ENCODE data around the gene WSCD1. TPM values are rescaled to one million over a fixed set of nuclear protein-coding genes. Genes with fewer than 3 reads are reported as not detected.

Gene WSCD1
- total and polyA plus RNA-seq, 12 donors, result 2.5 to 13.8 (median 4.2) TPM

DNA sequence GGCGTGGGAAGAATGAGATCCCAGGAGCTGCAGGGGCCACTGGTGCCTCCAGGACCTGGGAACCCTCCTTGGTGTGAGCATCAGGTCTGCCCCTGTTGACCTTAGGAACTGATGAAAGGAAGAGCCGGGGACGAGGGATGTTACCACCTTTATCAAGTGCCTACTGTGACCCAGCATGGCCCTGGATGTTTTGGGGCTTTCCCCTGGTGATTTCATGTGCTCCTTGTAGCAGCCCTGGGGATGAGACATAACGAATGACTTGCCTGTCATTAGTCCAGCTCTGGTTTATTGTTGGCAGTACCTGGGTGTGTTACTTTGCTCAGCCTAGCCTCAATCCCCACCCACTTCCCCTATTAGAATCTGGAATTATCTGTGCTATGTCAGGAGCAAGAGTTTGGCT, 39.9 kb downstream of the WSCD1 start:
- TF ChIP-seq, protein P1, sequence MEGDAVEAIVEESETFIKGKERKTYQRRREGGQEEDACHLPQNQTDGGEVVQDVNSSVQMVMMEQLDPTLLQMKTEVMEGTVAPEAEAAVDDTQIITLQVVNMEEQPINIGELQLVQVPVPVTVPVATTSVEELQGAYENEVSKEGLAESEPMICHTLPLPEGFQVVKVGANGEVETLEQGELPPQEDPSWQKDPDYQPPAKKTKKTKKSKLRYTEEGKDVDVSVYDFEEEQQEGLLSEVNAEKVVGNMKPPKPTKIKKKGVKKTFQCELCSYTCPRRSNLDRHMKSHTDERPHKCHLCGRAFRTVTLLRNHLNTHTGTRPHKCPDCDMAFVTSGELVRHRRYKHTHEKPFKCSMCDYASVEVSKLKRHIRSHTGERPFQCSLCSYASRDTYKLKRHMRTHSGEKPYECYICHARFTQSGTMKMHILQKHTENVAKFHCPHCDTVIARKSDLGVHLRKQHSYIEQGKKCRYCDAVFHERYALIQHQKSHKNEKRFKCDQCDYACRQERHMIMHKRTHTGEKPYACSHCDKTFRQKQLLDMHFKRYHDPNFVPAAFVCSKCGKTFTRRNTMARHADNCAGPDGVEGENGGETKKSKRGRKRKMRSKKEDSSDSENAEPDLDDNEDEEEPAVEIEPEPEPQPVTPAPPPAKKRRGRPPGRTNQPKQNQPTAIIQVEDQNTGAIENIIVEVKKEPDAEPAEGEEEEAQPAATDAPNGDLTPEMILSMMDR (IDR thresholded peaks at IDR 0.05), result no peak
- intact Hi-C loops (cut with DNase I), result no loop called here
- WGBS, 2 donors, result 67 to 73% methylated on average over 4 of the region's 4 CpGs

DNA sequence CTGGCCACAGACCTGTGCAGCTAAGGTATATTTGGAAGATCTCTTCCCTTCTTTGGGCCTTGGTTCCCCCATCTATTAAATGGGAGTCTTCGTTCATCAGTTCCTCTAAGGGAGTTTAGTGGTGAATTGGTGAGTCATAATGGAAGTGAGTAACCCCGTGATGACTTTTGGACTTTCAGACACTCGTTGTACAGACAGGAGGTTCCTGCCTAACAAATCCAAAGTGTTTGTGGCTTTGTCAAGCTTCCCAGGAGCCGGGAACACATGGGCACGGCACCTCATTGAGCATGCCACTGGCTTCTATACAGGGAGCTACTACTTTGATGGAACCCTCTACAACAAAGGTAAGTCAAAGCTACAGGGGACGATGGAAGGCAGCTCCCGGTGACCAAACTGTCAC, 40.4 kb downstream of the WSCD1 start:
- TF ChIP-seq, protein P1 (IDR thresholded peaks at IDR 0.05), result no peak
- intact Hi-C loops (cut with DNase I), result no loop called here
- 92 to 96% methylated on average over 7 of the region's 7 CpGs for WGBS, 2 donors
- peaks cover 0 to 22% (median 0%) of the 10 kb centered on the region in 9 donors for H3K36me3 ChIP-seq
- H3K27me3 ChIP-seq, result peaks cover 0 to 8% (median 0%) of the 10 kb centered on the region in 7 donors
- no peak for ATAC-seq
- H3K4me1 ChIP-seq, result no peaks in the 10 kb centered on the region
- no peak for DNase-seq
- H3K4me3 ChIP-seq, result no peak overlapping the region
- peaks cover 0 to 5% (median 0%) of the 10 kb centered on the region in 11 donors for H3K9me3 ChIP-seq
- no peak overlapping the region for H3K27ac ChIP-seq

More for the DNA sequence above, 39.9 kb downstream of the WSCD1 start:
- ATAC-seq (no peak), DNase-seq (no peak)
- H3K36me3 ChIP-seq, result peaks cover 0 to 22% (median 0%) of the 10 kb centered on the region in 9 donors
- peaks cover 0 to 9% (median 0%) of the 10 kb centered on the region in 7 donors for H3K27me3 ChIP-seq
- H3K9me3 ChIP-seq, result peaks cover 0 to 5% (median 0%) of the 10 kb centered on the region in 11 donors
- H3K4me1 ChIP-seq, result no peaks in the 10 kb centered on the region
- no peak overlapping the region for H3K4me3 ChIP-seq
- no peak overlapping the region for H3K27ac ChIP-seq

DNA sequence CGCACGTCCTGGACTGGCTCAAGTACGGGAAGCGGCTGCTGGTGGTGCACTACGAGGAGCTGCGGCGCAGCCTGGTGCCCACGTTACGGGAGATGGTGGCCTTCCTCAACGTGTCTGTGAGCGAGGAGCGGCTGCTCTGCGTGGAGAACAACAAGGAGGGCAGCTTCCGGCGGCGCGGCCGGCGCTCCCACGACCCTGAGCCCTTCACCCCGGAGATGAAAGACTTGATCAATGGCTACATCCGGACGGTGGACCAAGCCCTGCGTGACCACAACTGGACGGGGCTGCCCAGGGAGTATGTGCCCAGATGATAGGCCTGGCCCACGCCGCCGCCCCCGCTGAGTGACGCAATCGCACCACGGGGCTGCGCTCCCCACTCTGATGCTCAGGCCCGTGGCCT, 50.2 kb downstream of the WSCD1 start:
- TF ChIP-seq, protein P1 (IDR thresholded peaks at IDR 0.05), result no peak
- no peaks in the 10 kb centered on the region for H3K4me1 ChIP-seq
- no peak overlapping the region for H3K4me3 ChIP-seq
- WGBS, 2 donors, result 93 to 95% methylated on average over 34 of the region's 34 CpGs
- H3K9me3 ChIP-seq, result peaks cover 0 to 18% (median 12%) of the 10 kb centered on the region in 11 donors
- DNase-seq (no peak), ATAC-seq (no peak)
- intact Hi-C loops (cut with DNase I), result no loop called here
- H3K27me3 ChIP-seq, result no peaks in the 10 kb centered on the region
- no peaks in the 10 kb centered on the region for H3K36me3 ChIP-seq
- no peak overlapping the region for H3K27ac ChIP-seq

DNA sequence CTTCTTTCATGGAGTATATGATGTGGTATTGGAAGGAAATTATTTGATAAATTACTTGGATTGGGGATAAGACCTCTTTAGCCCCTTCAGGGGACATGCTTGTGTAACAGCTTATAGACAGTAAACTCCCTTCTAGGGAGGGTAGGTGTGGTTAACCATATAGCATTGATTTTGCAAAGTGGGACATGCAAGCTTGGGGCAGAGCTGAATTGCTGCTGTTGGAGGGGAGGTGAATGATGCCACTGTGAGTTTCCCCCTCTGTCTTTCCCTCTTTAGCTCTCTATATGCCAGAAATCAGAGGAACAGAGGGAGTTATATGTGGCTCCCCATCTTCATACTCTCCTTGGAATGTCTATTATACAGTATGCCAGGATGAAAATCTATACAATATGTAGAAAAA, 54.7 kb downstream of the WSCD1 start:
- Histone ChIP-seq H3K36me3 (no peaks in the 10 kb centered on the region), H3K27ac (no peak overlapping the region), H3K9me3 (peaks cover 0 to 25% (median 16%) of the 10 kb centered on the region in 11 donors), H3K4me3 (no peak overlapping the region), H3K4me1 (no peaks in the 10 kb centered on the region), H3K27me3 (no peaks in the 10 kb centered on the region)
- no peak for DNase-seq
- no peak for ATAC-seq
- intact Hi-C loops (cut with DNase I), result no loop called here
- TF ChIP-seq, protein P1 (IDR thresholded peaks at IDR 0.05), result no peak

Measured in heart right ventricle (tissue), 16 donors.